Measurements from ENCODE around the gene TBC1D12. TPM values are rescaled to one million over a fixed set of nuclear protein-coding genes. Genes with fewer than 3 reads are reported as not detected.

The TBC1D12 gene
- total RNA-seq, 3 donors from 2014 or later (not counting 1 experiment from before 2014, with no cell fraction given) = 1.2 to 4.8 (median 1.8) TPM

GRCh38 chr10:94358480-94358879 lies 43.9 kb upstream of the TBC1D12 start:
- Histone ChIP-seq H3K36me3 (ENCODE audit: control insufficient read depth, insufficient read depth, low read length) (peaks cover 46% of the 10 kb centered on the region), H3K9me3 (ENCODE audit: control insufficient read depth, insufficient read depth, low read length) (no peaks in the 10 kb centered on the region), H3K4me3 (ENCODE audit: low read length) (no peak overlapping the region), H3K27me3 (ENCODE audit: control insufficient read depth, insufficient read depth, low read length) (no peaks in the 10 kb centered on the region), H3K4me1 (ENCODE audit: control insufficient read depth, insufficient read depth, low read length) (peaks cover 5% of the 10 kb centered on the region), H3K27ac (ENCODE audit: low read length) (no peak overlapping the region)
- TF ChIP-seq CTCF (IDR thresholded peaks at IDR 0.05) = no peak
- peaks cover 18 to 38% of the 10 kb centered on the region in 2 donors for H3K4me1 Mint-ChIP-seq
- no peaks in the 10 kb centered on the region for H3K9me3 Mint-ChIP-seq
- intact Hi-C loops (cut with micrococcal nuclease) = no loop called here
- no peak for ATAC-seq
- H3K4me3 Mint-ChIP-seq = no peak overlapping the region
- no peak for DNase-seq
- peak overlapping the region in 1 of 2 donors; percentile 15 for H3K27ac Mint-ChIP-seq
- no peaks in the 10 kb centered on the region for H3K36me3 Mint-ChIP-seq
- WGBS (ENCODE audit: insufficient coverage) = 91% methylated on average over 2 of the region's 2 CpGs
- H3K27me3 Mint-ChIP-seq (ENCODE audit: low read depth in 2 of 2) = no peaks in the 10 kb centered on the region

GRCh38 chr10:94361171-94361794 lies 41.1 kb upstream of the TBC1D12 start:
- no peak overlapping the region for H3K27ac ChIP-seq (ENCODE audit: low read length)
- Mint-ChIP-seq H3K4me3 (peak overlapping the region; percentile 98), H3K27me3 (ENCODE audit: low read depth in 2 of 2) (peaks cover 0 to 13% of the 10 kb centered on the region in 2 donors), H3K27ac (peak overlapping the region; percentile 95 to 97), H3K4me1 (peaks cover 18 to 38% of the 10 kb centered on the region in 2 donors), H3K36me3 (no peaks in the 10 kb centered on the region), H3K9me3 (no peaks in the 10 kb centered on the region)
- no peaks in the 10 kb centered on the region for H3K27me3 ChIP-seq (ENCODE audit: control insufficient read depth, insufficient read depth, low read length)
- peaks cover 5% of the 10 kb centered on the region for H3K4me1 ChIP-seq (ENCODE audit: control insufficient read depth, insufficient read depth, low read length)
- ATAC-seq (no peak), DNase-seq (peak in 1 of 2 donors; percentile 65)
- H3K36me3 ChIP-seq (ENCODE audit: control insufficient read depth, insufficient read depth, low read length) = peaks cover 23% of the 10 kb centered on the region
- WGBS (ENCODE audit: insufficient coverage) = 83% methylated on average over 4 of the region's 4 CpGs
- H3K4me3 ChIP-seq (ENCODE audit: low read length) = no peak overlapping the region
- TF ChIP-seq CTCF (IDR thresholded peaks at IDR 0.05) = no peak
- H3K9me3 ChIP-seq (ENCODE audit: control insufficient read depth, insufficient read depth, low read length) = no peaks in the 10 kb centered on the region
- intact Hi-C loops (cut with micrococcal nuclease) = loop anchor here (10.0 kb wide), 1 partner anchor 1516 kb away; the partner anchor contains the start of gene EXOC6

GRCh38 chr10:94362360-94363250 lies 39.7 kb upstream of the TBC1D12 start, which contains the start of gene NOC3L:
NOC3L (minus strand) TSS chr10:94362939; CDS start chr10:94362838, 101 bp downstream.
- under 1% methylated on average over 55 of the region's 55 CpGs for WGBS (ENCODE audit: insufficient coverage)
- Mint-ChIP-seq H3K4me1 (peaks cover 18 to 38% of the 10 kb centered on the region in 2 donors), H3K27me3 (ENCODE audit: low read depth in 2 of 2) (peaks cover 0 to 13% of the 10 kb centered on the region in 2 donors), H3K9me3 (no peaks in the 10 kb centered on the region), H3K27ac (peak within 1 kb of the TSS; percentile 95 to 97), H3K4me3 (peak within 1 kb of the TSS; percentile 98), H3K36me3 (no peaks in the 10 kb centered on the region)
- no peaks in the 10 kb centered on the region for H3K27me3 ChIP-seq (ENCODE audit: control insufficient read depth, insufficient read depth, low read length)
- TF ChIP-seq CTCF (IDR thresholded peaks at IDR 0.05) = peak; percentile 80
- H3K4me1 ChIP-seq (ENCODE audit: control insufficient read depth, insufficient read depth, low read length) = peaks cover 5% of the 10 kb centered on the region
- peak within 1 kb of the TSS; percentile 88 for H3K27ac ChIP-seq (ENCODE audit: low read length)
- peak within 1 kb of the TSS; percentile 73 for H3K4me3 ChIP-seq (ENCODE audit: low read length)
- intact Hi-C loops (cut with micrococcal nuclease) = loop anchor here (2.0 to 10.0 kb wide), 2 partner anchors 660 to 1518 kb away; partner anchors contain the start of genes EXOC6 and FRA10AC1
- peaks cover 10% of the 10 kb centered on the region for H3K36me3 ChIP-seq (ENCODE audit: control insufficient read depth, insufficient read depth, low read length)
- DNase-seq (peak; percentile 91 to 97), ATAC-seq (peak; percentile 93 to 98 (median 94))
- no peaks in the 10 kb centered on the region for H3K9me3 ChIP-seq (ENCODE audit: control insufficient read depth, insufficient read depth, low read length)

All from natural killer cell (primary cell).